Hypothalamus (tissue), 51 donors: ENCODE measurements around the gene UVRAG.
"Not testable (repeated sequence)": the region's sequence is repeated elsewhere in the genome, so short reads cannot be mapped to it uniquely, and the experiment has no call there.

Experiments
- DNase-seq, 51 donors: peaks; one replicate each; lab custom pipeline; 2025; lab: John Stamatoyannopoulos, UW

Gene UVRAG

DNA sequence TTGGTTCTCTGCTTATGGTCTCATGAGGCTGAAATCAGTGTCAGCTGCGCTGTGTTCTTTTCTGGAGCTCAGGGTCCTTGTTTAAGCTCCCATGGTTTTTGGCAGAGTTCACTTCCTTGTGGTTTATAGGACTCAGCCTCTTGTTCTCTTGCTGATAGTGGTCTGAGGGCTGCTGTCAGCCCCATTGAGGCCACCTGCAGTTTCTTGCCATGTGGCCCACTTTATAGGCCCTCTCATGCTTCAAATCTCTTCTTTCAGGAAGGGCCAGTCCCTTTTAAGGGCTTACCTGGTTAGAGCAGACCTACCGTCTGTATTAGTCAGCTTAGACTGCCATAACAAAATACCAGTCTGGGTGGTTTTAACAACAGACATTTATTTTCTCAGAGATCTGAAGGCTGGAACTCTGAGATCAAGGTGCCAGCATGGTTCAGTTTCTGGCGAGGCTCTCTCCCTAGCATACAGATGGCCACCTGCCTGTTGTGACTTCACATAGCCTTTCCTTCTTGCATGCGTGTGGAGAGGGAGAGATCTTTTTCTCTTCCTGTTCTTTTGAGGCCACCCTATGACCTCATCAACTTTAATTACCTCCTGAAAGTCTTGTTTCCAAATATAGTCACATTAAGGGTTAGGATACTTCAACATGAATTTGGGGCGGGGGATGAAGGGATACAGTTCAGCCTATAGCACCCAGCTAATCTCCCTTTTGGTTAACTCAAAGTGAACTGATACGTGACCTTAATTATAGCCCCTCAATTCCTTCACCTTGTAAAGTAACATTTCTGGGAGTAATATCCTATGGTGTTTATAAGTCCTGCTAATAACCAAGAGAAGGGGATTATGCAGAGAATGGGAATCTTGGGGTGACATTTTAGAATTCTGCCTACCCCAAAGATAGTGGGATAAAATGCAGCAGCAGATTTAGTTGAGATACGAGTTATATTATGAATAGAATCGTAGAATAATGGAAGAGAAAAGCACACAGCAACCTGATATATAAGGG is 131.8 kb downstream of the UVRAG start:
- peak in 3 of 51 donors; percentile 2 to 21 (median 3) for DNase-seq

DNA sequence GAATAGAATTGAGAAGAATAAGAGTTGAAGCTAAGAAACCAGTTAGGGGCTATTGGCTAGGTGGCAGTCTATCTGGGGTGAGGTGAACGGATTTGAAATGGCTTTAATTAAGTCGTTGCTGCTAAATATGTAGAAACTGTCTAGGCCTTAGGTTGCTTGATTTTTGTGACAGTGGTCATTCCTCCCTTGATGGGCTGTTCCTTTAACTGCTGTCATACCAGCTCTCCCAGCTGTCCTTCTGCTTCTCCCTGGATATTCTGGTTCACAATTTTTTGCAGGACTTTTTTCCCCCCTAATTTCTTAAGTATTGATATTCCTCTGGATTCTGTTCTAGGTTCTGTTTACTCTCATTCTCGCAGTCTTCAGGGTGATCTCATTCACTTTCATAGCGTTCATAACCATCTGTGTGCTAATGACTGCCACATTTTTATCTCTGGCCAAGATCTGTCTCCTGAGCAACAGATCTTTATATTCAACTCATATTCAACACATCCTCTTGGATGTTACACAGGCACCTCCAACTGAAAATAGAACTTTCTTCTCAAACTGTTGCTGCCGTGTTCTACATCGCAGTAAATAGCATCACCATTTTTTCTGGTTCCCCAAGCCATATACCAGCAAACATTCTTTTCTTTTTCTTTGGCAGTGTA is 134.1 kb downstream of the UVRAG start:
- no peak for DNase-seq

DNA sequence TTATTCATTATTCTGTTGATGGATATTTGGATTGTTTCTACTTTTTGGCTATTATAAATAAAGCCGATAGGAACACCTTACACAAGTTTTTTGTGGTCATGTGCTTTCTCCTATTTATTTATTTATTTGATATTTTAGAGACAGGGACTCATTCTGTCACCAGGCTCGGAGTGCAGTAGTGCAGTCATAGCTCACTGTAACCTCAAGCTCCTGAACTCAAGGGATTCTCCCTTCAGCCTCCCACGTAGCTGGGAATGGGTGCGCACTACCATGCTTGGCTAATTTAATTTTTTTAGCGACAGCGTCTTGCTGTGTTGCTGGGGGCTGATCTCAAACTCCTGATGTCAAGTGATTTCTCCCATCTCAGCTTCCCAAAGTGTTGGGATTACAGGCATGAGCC is 135.1 kb downstream of the UVRAG start:
- no peak for DNase-seq

DNA sequence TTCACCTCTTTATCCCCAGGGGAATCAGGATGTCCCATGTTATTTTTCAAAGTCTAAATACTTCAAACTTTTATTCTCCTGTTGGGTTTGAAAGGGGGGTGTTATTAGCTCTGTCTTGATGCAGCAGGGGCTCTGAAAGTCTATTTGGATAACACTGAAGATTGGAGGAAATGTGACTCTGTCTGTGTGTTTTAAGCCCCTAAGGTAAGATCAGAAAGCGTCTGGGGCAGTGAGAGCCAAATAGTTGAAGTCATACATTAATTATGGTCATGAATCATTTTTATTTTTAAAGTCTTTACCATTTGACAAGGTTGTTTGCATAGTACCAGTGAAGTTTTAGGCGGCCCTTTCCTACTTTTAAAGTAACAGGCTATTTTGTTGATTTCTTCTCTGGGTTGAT is 139.0 kb downstream of the UVRAG start:
- no peak for DNase-seq

DNA sequence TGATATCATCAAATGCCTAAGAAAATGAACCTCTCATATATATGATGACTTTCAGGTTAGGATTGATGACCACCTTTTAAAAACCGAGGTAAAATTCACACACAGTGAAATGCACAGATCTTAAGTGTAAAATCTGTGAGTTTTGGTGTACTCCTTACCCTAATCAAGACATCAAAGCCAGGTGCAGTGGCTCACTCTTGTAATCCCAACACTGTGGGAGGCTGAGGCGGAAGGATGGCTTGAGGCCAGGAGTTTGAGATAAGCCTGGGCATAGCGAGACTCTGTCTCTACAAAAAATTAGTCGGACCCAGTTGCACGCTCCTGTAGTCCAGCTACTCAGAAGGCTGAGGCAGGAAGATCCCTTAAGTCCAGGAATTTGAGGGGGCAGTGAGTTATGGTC is 140.4 kb downstream of the UVRAG start:
- DNase-seq, result no peak

DNA sequence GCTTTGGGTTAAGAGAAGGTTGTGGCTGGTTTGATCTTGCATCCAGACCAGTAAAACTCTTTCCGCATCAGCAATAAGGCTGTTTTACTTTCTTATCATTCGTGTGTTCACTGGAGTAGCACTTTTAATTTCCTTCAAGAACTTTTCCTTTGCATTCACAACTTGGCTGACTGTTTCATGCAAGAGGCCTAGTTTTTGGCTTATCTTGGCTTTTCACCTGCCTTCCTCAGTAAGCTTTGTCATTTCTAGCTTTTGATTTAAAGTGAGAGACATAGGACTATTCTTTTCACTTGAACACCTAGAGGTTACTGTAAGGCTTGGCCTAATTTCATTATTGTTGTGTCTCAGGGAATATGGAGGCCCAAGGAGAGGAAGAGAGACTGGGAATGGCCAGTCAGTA is 144.5 kb downstream of the UVRAG start:
- DNase-seq, result no peak

DNA sequence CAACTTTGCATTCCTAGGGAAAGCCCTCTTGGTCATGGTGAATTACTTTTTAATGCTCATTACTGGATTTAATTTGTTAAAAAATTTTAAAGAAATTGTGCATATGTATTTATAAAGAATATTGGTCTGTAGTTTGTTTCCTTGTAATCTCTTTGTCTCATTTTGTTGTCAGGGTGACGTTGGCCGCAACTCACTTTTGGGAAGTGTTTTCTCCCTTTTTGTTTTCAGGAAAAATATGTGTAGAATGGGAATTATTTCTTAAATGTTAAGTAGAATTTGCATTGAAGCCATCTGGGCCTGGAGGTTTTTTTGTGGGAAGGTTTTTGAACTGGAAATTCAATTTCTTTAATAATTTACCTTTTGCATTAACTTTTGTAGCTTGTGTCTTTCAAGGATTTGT is 149.1 kb downstream of the UVRAG start:
- no peak for DNase-seq

DNA sequence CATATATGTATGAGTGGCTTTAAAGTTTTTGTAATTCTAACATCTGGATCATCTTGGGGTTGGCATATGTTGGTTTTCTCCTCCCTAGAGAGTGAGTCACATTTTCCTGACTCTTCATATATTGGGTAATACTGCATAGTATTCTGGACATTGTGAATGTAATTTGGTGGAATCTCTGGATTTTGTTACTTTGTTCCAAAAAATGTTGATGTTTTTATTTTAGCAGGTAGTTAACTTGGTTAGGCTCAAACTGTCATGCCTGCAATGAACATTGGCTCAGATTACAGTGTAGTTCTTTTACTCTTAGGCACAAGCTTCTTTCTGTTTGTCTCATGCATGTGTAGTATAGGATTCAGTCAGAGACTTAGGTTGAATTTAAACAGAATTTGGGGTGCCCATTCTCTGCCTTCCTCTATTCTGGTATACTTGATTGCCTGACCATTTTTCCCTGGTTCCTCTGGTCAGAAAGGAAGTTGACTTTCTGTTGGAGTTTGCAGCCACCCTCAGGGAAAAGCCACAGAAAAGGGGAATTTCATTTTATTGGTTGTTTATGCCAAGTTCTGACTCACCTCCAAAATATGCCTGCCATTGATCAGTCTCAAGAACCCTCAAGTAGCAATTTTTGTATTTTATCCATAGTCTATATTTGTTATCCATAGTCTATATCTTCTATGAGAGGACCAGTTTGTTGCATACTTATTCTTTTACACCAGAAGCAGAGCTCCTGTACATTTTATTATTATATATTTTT is 151.7 kb downstream of the UVRAG start:
- no peak for DNase-seq

DNA sequence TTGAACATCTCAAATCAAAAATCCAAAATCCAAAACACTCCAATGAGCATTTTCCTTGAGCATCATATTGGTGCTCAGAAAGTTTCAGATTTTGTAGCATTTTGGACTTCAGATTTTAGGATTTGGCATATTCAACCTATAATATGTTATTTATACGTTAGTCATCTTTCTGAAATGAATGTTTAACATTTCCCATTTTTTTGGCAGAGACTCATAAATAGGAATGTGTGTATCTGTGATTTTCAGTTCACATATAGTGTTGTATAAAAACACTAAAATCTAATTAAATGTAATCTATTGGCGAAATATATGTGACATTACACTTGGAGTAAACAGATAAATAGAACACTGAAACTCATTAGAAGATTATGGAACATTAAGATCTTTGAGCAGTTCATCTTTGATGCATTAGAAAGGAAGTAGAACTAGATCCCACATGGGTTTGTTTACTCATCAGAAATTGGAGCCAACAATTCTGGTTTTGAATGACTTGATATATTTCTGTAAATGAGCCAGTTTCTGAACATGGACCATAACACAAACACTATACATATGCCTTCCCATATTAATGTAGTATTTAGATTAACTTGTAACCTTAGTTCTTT is 153.1 kb downstream of the UVRAG start:
- DNase-seq, result no peak

DNA sequence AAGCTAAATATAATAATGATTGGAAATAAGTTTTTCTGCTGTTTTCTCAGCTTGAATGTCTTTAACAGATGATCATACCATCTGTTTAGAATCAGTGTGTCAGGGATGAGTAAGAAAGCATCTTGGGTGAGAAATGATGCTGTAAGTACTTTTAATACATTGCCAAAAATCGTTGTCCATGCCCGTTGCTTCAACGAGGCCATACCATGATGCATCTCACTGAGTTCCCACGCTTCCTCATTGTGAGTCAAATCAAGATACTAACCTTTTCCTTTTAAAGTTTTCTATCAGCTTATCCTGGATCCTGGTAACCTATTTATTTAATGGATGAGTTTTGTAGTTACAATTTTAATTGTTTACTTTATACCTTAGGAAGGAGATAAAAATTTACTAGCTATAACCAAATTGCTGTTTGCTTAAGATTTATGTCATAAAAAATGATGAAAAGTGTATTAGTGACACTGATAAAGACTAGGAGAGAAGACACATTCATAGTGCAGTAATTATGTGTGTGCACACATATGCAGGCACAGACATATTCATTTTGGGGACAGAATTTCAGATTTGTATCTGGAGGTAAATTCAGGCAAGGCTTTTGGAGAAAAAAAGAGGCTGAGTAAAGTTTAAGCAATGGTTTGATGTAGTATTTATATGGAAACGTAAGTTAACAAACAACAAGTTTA is 154.8 kb downstream of the UVRAG start:
- DNase-seq, result no peak

DNA sequence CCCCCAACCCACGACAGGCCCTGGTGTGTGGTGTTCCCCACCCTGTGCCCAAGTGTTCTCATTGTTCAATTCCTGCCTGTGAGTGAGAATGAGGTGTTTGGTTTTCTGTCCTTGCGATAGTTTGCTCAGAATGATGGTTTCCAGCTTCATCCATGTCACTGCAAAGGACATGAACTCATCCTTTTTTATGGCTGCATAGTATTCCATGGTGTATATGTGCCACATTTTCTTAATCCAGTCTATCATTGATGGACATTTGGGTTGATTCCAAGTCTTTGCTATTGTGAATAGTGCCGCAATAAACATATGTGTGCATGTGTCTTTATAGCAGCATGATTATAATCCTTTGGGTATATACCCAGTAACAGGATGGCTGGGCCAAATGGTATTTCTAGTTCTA is 158.7 kb downstream of the UVRAG start:
- not testable (repeated sequence) for DNase-seq

DNA sequence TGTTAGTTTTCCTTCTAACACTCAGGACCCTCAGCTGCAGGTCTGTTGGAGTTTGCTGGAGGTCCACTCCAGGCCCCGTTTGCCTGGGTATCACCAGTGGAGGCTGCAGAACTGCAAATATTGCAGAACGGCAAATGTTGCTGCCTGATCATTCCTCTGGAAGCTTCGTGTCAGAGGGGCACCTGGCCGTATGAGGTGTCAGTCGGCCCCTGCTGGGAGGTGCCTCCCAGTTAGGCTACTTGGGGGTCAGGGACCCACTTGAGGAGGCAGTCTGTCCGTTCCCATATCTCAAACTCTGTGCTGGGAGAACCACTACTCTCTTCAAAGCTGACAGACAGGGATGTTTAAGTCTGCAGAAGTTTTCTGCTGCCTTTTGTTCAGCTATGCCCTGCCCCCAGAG is 164.1 kb downstream of the UVRAG start:
- DNase-seq, result not testable (repeated sequence)

DNA sequence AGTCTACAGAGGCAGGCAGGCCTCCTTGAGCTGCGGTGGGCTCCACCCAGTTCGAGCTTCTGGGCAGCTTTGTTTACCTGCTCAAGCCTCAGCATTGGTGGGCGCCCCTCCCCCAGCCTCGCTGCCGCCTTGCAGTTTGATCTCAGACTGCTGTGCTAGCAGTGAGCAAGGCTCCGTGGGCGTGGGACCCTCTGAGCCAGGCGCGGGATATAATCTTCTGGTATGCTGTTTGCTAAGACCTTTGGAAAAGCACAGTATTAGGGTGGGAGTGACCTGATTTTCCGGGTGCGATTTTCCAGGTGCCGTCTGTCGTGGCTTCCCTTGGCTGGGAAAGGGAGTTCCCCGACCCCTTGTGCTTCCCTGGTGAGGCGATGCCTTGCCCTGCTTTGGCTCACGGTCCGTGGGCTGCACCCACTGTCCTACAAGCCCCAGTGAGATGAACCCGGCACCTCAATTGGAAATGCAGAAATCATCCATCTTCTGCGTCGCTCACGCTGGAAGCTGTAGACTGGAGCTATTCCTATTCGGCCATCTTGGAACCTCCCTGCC is 164.5 kb downstream of the UVRAG start:
- not testable (repeated sequence) for DNase-seq

DNA sequence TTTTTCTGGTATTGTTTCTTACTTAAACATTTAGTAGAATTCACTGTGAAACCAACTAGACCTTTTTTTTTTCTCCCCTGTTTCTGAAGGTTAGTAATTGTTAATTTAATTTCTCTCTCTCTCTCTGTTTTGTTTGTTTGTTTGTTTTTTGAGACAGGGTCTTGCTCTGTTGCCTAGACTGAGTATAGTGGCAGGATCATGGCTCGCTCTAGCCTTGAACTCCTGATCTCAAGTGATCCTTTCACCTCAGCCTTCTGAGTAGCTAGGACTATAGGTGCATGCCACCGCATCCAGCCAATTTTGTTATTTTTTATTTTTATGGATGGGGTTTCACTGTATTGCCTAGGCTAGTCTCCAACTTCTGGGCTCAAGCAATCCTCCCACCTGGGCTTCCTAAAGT is 165.0 kb downstream of the UVRAG start:
- no peak for DNase-seq

DNA sequence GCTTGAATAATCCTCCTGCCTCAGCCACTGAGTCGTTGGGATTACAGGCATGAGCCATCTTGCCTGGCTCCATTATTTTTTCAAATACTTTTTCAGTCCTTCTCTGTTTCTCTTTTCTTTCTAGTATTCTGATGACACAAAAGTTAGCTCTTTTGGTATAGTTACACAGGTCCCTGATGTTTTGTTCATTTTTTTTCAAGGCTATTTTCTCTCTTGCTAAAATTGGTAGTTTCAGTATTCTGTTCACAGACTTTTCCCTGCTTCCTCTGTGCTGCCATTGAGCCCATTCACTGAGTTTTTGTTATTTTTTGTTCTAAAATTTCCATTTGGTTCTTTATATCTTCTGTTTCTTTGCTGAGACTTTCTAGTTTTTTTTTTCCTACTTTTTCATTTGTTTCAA is 166.5 kb downstream of the UVRAG start:
- no peak for DNase-seq

DNA sequence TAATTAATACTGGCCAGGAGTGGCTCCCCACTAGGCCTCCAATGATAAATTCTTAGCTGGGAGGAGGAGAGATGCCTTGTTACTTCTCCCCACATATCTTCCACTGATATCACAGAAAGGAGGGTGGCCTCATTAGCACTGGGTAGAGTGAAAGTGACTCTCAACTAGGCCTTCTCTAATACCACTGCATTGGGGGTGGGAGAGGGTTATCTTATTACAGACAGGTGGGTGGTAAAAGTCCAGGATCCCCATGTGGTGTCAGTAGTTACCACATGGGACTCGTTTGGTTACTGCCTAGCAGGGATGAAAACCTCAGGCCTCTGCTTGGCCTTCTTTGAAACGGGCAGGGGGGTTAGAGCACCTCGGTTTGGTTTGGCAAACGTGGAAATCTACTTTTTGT is 167.3 kb downstream of the UVRAG start:
- DNase-seq, result no peak

DNA sequence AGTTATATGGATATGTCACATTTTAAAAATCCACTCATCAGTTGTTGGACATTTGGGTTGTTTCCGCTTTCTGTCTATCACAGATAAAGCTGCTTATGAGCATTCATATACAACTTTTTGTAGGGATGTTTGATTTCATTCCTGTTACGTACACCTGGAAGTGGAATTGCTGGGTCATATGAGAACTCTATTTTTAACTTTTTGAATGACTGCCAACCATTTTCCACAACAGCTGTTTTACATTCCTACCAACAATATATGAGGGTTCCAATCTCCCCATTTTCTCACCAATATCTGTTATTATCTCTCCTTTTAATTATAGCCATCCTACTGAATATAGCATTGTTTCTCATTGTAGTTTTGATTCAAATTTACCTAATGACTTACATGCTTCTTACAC is 172.0 kb downstream of the UVRAG start:
- DNase-seq, result no peak

DNA sequence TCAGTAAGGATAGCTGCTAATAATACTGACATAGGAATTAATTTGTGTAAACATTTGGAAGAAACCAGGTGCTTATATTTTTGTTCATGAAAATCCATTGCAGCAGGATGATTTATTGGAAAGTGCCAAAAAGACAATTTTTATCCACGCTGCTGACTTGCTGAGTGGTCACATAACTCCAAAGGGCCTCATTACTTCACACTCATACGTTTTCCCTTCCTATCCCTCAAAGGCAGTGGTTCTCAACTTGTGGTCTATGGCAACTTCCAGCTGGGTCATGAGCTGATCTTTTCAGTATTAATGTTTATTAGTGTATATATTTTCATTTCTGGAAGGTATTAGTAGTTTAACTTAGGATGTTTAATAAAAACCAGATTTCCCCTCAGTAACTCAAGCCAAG is 178.1 kb downstream of the UVRAG start:
- no peak for DNase-seq

DNA sequence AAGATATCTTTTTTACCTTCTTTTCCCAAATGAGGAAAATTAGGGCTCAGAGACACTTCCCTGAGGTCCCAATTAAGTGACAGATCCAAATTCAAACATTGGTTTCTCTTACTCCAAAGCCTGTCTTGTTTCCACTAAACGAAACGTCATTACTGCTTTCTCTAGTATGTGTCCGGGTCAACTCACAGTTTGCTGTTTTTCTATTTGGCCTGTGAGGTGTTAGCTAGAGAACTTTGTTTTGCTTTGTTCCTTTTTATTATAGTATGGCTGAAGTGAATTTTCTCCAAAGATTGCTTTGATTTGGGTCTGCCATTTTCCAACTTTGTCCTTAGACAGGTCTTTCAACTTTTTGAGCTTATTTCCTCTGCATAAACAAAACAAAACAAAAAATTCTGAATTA is 179.6 kb downstream of the UVRAG start:
- DNase-seq, result no peak
